Panc1 (cell line): Measurements from ENCODE around the gene S100A4. TPM values are rescaled to one million over a fixed set of nuclear protein-coding genes. Genes with fewer than 3 reads are reported as not detected.

Experiments
- ATAC-seq: fragments of 200-7000 bp; cut with Tn5 transposase; 2 replicates; pipeline ENCODE4 v1.9.1; 2020; ENCODE audit warnings: mild to moderate bottlenecking, moderate library complexity
- BruUV-seq: library from RNA; stranded (reverse); fragments of 400-500 nt; replicated peaks from 2 replicates; lab custom pipeline; 2021; lab: Mats Ljungman, UMichigan
- CTCF ChIA-PET: fragments of 300-600 bp; sonication (Branson Sonifier 250); formaldehyde crosslinking; loops from one replicate; lab custom pipeline; 2022; ENCODE audit warnings: antibody characterized with exemption; lab: Charles Lee
- POLR2A ChIA-PET: fragments of 300-600 bp; sonication (Branson Sonifier 250); formaldehyde crosslinking; loops from one replicate; lab custom pipeline; 2022; ENCODE audit warnings: antibody characterized with exemption; lab: Charles Lee
- DNase-seq: peaks from one replicate; pipeline ENCODE4 v3.0.0-alpha.2; 2010; ENCODE audit warnings: low read depth, low spot score
- H3K27ac ChIP-seq: 2 replicates; pipeline ENCODE4 v1.5.1; 2011; ENCODE audit warnings: mild to moderate bottlenecking, low read length, inconsistent platforms
- H3K27me3 ChIP-seq: fragments of 200-500 bp; sonication (Bioruptor generic); 2 replicates; pipeline ENCODE4 v1.6.0; 2014; ENCODE audit warnings: low read length, inconsistent platforms; ENCODE audit not compliant: control insufficient read depth, insufficient read depth
- H3K36me3 ChIP-seq: fragments of 200-500 bp; sonication (Bioruptor generic); 2 replicates; pipeline ENCODE4 v1.5.1; 2014; ENCODE audit warnings: inconsistent platforms, mild to moderate bottlenecking, low read length, moderate library complexity; ENCODE audit not compliant: control insufficient read depth, insufficient read depth
- H3K4me1 ChIP-seq: 2 replicates; pipeline ENCODE4 v1.5.1; 2011; ENCODE audit warnings: inconsistent platforms, mild to moderate bottlenecking, low read length, moderate library complexity; ENCODE audit not compliant: control insufficient read depth, insufficient read depth
- H3K4me3 ChIP-seq, 2 experiments: 2 replicates each; pipeline ENCODE4 v1.5.1; 2011 to 2012; ENCODE audit warnings: low read depth in 2 of 2, low read length in 2 of 2, mild to moderate bottlenecking in 2 of 2, inconsistent platforms in 1 of 2, moderate library complexity in 1 of 2
- H3K9me3 ChIP-seq: fragments of 200-500 bp; sonication (Bioruptor generic); 2 replicates; pipeline ENCODE4 v1.5.1; 2014; ENCODE audit warnings: low read depth, mild to moderate bottlenecking, inconsistent platforms, low read length, moderate library complexity; ENCODE audit not compliant: control insufficient read depth, insufficient read depth
- POLR2AphosphoS5 ChIP-seq: IDR thresholded peaks from 2 replicates; pipeline ENCODE4 v1.6.1; 2012; ENCODE audit warnings: mild to moderate bottlenecking, low read depth, low read length, moderate library complexity
- SIN3A ChIP-seq: IDR thresholded peaks from 2 replicates; pipeline ENCODE4 v1.6.1; 2012; ENCODE audit warnings: low read depth, mild to moderate bottlenecking, low read length, moderate library complexity, borderline replicate concordance; ENCODE audit not compliant: insufficient read depth
- TCF7L2 ChIP-seq: IDR thresholded peaks from 2 replicates; pipeline ENCODE4 v1.6.1; 2011; ENCODE audit warnings: mild to moderate bottlenecking, low read depth, low read length, inconsistent platforms
- in situ Hi-C: cut with HindIII; loops from 2 replicates; pipeline ENCODE4 v1.10.0; 2016; ENCODE audit warnings: low sequenced_read_pairs, low pct_unique_long_range_greater_than_20kb
- intact Hi-C: fragments of 100-400 bp; cut with micrococcal nuclease; formaldehyde crosslinking; loops from one replicate; pipeline ENCODE4 v1.10.0; 2022; ENCODE audit not compliant: unreplicated experiment
- total RNA-seq: library from RNA; stranded (reverse); gene quantifications from one replicate; pipeline ENCODE4 v1.2.1, GENCODE V29; 2021; ENCODE audit not compliant: unreplicated experiment
- TF ChIP-seq, protein P1 (sequence below): fragments of 450-650 bp; IDR thresholded peaks from 2 replicates; pipeline ENCODE4 v1.5.1; 2017; ENCODE audit warnings: mild to moderate bottlenecking
- TF ChIP-seq, protein P2 (sequence below), 2 experiments: IDR thresholded peaks; 2 replicates each; pipeline ENCODE4 v1.6.1; 2011 to 2012; ENCODE audit warnings: low read depth in 2 of 2, control low read depth in 1 of 2, low read length in 1 of 2, mild to moderate bottlenecking in 1 of 2, moderate library complexity in 1 of 2; ENCODE audit not compliant: insufficient read depth in 1 of 2

The S100A4 gene
- total RNA-seq, 1 experiment from 2014 or later: 773 TPM

DNA sequence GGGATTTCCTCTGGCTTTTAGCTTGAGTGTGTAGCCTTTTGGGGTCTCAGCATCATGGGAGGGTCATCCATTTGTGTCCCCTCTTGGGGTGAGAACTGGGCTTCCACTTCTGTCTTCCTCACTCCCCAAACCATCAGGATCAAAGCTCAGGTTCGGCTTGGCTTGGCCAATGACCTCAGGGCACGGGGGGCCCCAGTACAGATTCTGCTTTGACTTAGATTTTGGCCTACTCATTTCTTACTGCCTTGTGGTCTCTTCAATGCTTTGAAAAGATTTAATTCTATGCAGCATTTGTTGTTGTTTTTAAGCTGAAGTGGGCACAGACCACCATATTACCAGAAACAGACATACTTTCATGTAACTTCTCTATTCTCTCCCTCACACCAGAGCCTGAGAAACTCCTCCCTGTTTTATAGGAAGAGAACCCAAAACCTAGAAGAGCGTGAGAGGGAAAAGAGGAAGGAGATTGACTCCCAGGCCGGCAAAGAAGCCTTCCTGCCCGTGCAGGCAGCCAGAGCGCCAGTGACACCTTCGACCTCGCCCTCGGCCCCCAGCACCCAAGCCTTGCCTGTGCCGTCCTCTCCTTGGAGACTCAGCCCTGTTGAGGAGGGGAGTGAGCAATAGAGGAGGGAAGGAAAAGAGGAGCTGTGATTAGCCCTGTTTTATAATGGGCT lies 5.4 kb upstream of the S100A4 start:
- intact Hi-C loops: no loop called here
- TF ChIP-seq, protein P1, sequence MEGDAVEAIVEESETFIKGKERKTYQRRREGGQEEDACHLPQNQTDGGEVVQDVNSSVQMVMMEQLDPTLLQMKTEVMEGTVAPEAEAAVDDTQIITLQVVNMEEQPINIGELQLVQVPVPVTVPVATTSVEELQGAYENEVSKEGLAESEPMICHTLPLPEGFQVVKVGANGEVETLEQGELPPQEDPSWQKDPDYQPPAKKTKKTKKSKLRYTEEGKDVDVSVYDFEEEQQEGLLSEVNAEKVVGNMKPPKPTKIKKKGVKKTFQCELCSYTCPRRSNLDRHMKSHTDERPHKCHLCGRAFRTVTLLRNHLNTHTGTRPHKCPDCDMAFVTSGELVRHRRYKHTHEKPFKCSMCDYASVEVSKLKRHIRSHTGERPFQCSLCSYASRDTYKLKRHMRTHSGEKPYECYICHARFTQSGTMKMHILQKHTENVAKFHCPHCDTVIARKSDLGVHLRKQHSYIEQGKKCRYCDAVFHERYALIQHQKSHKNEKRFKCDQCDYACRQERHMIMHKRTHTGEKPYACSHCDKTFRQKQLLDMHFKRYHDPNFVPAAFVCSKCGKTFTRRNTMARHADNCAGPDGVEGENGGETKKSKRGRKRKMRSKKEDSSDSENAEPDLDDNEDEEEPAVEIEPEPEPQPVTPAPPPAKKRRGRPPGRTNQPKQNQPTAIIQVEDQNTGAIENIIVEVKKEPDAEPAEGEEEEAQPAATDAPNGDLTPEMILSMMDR: no peak
- no peak for TF ChIP-seq POLR2AphosphoS5
- TF ChIP-seq TCF7L2: no peak
- TF ChIP-seq, protein P2, sequence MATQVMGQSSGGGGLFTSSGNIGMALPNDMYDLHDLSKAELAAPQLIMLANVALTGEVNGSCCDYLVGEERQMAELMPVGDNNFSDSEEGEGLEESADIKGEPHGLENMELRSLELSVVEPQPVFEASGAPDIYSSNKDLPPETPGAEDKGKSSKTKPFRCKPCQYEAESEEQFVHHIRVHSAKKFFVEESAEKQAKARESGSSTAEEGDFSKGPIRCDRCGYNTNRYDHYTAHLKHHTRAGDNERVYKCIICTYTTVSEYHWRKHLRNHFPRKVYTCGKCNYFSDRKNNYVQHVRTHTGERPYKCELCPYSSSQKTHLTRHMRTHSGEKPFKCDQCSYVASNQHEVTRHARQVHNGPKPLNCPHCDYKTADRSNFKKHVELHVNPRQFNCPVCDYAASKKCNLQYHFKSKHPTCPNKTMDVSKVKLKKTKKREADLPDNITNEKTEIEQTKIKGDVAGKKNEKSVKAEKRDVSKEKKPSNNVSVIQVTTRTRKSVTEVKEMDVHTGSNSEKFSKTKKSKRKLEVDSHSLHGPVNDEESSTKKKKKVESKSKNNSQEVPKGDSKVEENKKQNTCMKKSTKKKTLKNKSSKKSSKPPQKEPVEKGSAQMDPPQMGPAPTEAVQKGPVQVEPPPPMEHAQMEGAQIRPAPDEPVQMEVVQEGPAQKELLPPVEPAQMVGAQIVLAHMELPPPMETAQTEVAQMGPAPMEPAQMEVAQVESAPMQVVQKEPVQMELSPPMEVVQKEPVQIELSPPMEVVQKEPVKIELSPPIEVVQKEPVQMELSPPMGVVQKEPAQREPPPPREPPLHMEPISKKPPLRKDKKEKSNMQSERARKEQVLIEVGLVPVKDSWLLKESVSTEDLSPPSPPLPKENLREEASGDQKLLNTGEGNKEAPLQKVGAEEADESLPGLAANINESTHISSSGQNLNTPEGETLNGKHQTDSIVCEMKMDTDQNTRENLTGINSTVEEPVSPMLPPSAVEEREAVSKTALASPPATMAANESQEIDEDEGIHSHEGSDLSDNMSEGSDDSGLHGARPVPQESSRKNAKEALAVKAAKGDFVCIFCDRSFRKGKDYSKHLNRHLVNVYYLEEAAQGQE (IDR thresholded peaks at IDR 0.05; ENCODE audit: insufficient read depth in 1 of 2, low read depth in 2 of 2, low read length in 1 of 2): no peak
- no peak for TF ChIP-seq SIN3A
- H3K4me1 ChIP-seq: peaks cover 49% of the 10 kb centered on the region
- BruUV-seq: no TSS peak
- DNase-seq (no peak), ATAC-seq (no peak)
- CTCF ChIA-PET: no interaction called here
- H3K27me3 ChIP-seq: no peaks in the 10 kb centered on the region
- H3K36me3 ChIP-seq: no peaks in the 10 kb centered on the region
- no peaks in the 10 kb centered on the region for H3K9me3 ChIP-seq
- in situ Hi-C loops: no loop called here
- POLR2A ChIA-PET: no interaction called here
- H3K4me3 ChIP-seq: no peak overlapping the region
- H3K27ac ChIP-seq: peak overlapping the region; percentile 98

DNA sequence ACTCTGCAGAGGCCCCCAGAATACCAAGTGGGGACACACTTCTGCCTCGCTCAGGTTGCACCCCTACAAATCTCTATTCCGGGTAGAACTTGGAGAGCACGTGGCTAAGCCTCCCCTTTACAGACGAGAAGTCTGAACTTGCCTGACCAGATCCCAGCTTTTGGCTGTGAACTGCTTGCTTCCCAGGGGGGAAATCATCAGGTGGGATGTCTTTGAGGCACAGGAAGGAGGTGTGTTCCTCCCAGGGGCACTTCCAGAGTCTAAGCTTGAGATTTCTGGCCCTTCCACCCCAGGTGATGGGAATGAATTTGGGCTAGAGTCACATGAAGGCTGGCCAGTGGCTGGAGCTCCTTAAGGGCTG lies 4.8 kb upstream of the S100A4 start:
- BruUV-seq: no TSS peak
- Histone ChIP-seq H3K27ac (peak overlapping the region; percentile 98), H3K4me1 (peaks cover 54% of the 10 kb centered on the region), H3K4me3 (no peak overlapping the region), H3K9me3 (no peaks in the 10 kb centered on the region), H3K36me3 (no peaks in the 10 kb centered on the region), H3K27me3 (no peaks in the 10 kb centered on the region)
- ChIA-PET POLR2A (no interaction called here), CTCF (interaction anchor here (0.6 kb wide), 1 partner anchor 188 kb away, joined by 4 read pairs; no protein-coding TSS in a partner anchor)
- ATAC-seq: no peak
- DNase-seq: no peak
- in situ Hi-C loops (no loop called here), intact Hi-C loops (no loop called here)
- TF ChIP-seq, protein P2 (IDR thresholded peaks at IDR 0.05; ENCODE audit: insufficient read depth in 1 of 2, low read depth in 2 of 2, low read length in 1 of 2): no peak
- TF ChIP-seq POLR2AphosphoS5 (no peak), SIN3A (no peak), TCF7L2 (no peak)
- TF ChIP-seq, protein P1: no peak
